Right renal cortex interstitium (tissue), 3 donors: ENCODE results near the gene TRIM17. TPM values are rescaled to one million over a fixed set of nuclear protein-coding genes. Genes with fewer than 3 reads are reported as not detected.

Source experiments
- DNase-seq, 3 donors: peaks; one replicate each; pipeline ENCODE4 v3.0.0-alpha.2; 2013; ENCODE audit warnings: low read depth in 3 of 3, low spot score in 2 of 3
- polyA plus RNA-seq, 3 donors: library from polyadenylated mRNA; unstranded; fragments of 120-200 nt; gene quantifications; one replicate each; pipeline ENCODE4 v1.2.1, GENCODE V29; 2013; ENCODE audit not compliant: insufficient read length in 3 of 3

The TRIM17 gene
- polyA plus RNA-seq, 3 donors, result 5.0 to 6.6 (median 5.9) TPM

- DNase-seq, result no peak
Measured at GRCh38 chr1:228387321-228387720, 29.3 kb downstream of the TRIM17 start.

GRCh38 chr1:228385232-228385631 lies 31.4 kb downstream of the TRIM17 start:
- DNase-seq, result no peak

- DNase-seq, result no peak
Measured at GRCh38 chr1:228383773-228384172, 32.9 kb downstream of the TRIM17 start.

- DNase-seq, result no peak
Measured at GRCh38 chr1:228381356-228381755, 35.3 kb downstream of the TRIM17 start.

- no peak for DNase-seq
Measured at GRCh38 chr1:228379666-228380065, 37.0 kb downstream of the TRIM17 start.

- no peak for DNase-seq
Measured at GRCh38 chr1:228378873-228379460, 37.7 kb downstream of the TRIM17 start.

- peak in 1 of 3 donors; percentile 63 for DNase-seq
Measured at GRCh38 chr1:228378090-228378872, 38.4 kb downstream of the TRIM17 start.

- no peak for DNase-seq
Measured at GRCh38 chr1:228377664-228378089, 39.0 kb downstream of the TRIM17 start.

GRCh38 chr1:228376651-228377631 lies 39.7 kb downstream of the TRIM17 start:
- no peak for DNase-seq

GRCh38 chr1:228376262-228376628 lies 40.4 kb downstream of the TRIM17 start:
- no peak for DNase-seq

- no peak for DNase-seq
Measured at GRCh38 chr1:228375578-228376261, 40.9 kb downstream of the TRIM17 start.

- DNase-seq, result no peak
Measured at GRCh38 chr1:228374711-228375577, 41.7 kb downstream of the TRIM17 start.

- no peak for DNase-seq
Measured at GRCh38 chr1:228373681-228374571, 42.7 kb downstream of the TRIM17 start.

GRCh38 chr1:228373004-228373680 lies 43.5 kb downstream of the TRIM17 start:
- no peak for DNase-seq

- DNase-seq, result peak in 1 of 3 donors; percentile 34
Measured at GRCh38 chr1:228372183-228373003, 44.3 kb downstream of the TRIM17 start.

GRCh38 chr1:228371741-228372182 lies 44.9 kb downstream of the TRIM17 start:
- DNase-seq, result no peak
